BJ (cell line): ENCODE data around the gene PLA2G6. TPM values are rescaled to one million over a fixed set of nuclear protein-coding genes. Genes with fewer than 3 reads are reported as not detected.

ENCODE experiments used
- CTCF ChIA-PET: fragments of 350-600 bp; formaldehyde crosslinking; extraction: SDS; loops from one replicate; lab custom pipeline; 2021; ENCODE audit warnings: antibody characterized with exemption, inconsistent platforms; lab: Yijun Ruan, JAX
- POLR2A ChIA-PET: fragments of 300-600 bp; sonication (Branson Sonifier 250); formaldehyde crosslinking; extraction: SDS; loops from one replicate; lab custom pipeline; 2021; ENCODE audit warnings: antibody characterized with exemption; lab: Charles Lee
- DNase-seq: peaks from one replicate; pipeline ENCODE4 v3.0.0-alpha.2; 2011; ENCODE audit warnings: low read depth
- H3K27me3 ChIP-seq: 2 replicates; pipeline ENCODE4 v1.6.0; 2011; ENCODE audit warnings: low read length; ENCODE audit not compliant: control insufficient read depth, insufficient read depth
- H3K36me3 ChIP-seq: 2 replicates; pipeline ENCODE4 v1.5.1; 2011; ENCODE audit warnings: low read length; ENCODE audit not compliant: control insufficient read depth, insufficient read depth
- H3K4me3 ChIP-seq: 2 replicates; pipeline ENCODE4 v1.5.1; 2011; ENCODE audit warnings: low read depth, mild to moderate bottlenecking, control low read depth, low read length
- polyA minus RNA-seq: library from RNA; depleted of rRNA, polyadenylated mRNA; stranded (reverse); fragments of >200 nt; gene quantifications from 2 replicates; pipeline ENCODE4 v1.2.3, GENCODE V29; 2011; rRNA and poly(A)+ RNA removed
- polyA plus RNA-seq: library from polyadenylated mRNA; depleted of rRNA; stranded (reverse); fragments of >200 nt; gene quantifications from 2 replicates; pipeline ENCODE4 v1.2.3, GENCODE V29; 2011; rRNA removed
- TF ChIP-seq, protein P1 (sequence below): IDR thresholded peaks from 2 replicates; pipeline ENCODE4 v1.5.1; 2011; ENCODE audit warnings: low read depth, mild to moderate bottlenecking, control low read depth, inconsistent platforms, low read length, moderate library complexity; ENCODE audit not compliant: insufficient read depth

The PLA2G6 gene, protein sequence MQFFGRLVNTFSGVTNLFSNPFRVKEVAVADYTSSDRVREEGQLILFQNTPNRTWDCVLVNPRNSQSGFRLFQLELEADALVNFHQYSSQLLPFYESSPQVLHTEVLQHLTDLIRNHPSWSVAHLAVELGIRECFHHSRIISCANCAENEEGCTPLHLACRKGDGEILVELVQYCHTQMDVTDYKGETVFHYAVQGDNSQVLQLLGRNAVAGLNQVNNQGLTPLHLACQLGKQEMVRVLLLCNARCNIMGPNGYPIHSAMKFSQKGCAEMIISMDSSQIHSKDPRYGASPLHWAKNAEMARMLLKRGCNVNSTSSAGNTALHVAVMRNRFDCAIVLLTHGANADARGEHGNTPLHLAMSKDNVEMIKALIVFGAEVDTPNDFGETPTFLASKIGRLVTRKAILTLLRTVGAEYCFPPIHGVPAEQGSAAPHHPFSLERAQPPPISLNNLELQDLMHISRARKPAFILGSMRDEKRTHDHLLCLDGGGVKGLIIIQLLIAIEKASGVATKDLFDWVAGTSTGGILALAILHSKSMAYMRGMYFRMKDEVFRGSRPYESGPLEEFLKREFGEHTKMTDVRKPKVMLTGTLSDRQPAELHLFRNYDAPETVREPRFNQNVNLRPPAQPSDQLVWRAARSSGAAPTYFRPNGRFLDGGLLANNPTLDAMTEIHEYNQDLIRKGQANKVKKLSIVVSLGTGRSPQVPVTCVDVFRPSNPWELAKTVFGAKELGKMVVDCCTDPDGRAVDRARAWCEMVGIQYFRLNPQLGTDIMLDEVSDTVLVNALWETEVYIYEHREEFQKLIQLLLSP
- polyA plus RNA-seq: 10.1 and 14.9 TPM in 2 replicates
- polyA minus RNA-seq: 19.5 and 23.0 TPM in 2 replicates

DNA sequence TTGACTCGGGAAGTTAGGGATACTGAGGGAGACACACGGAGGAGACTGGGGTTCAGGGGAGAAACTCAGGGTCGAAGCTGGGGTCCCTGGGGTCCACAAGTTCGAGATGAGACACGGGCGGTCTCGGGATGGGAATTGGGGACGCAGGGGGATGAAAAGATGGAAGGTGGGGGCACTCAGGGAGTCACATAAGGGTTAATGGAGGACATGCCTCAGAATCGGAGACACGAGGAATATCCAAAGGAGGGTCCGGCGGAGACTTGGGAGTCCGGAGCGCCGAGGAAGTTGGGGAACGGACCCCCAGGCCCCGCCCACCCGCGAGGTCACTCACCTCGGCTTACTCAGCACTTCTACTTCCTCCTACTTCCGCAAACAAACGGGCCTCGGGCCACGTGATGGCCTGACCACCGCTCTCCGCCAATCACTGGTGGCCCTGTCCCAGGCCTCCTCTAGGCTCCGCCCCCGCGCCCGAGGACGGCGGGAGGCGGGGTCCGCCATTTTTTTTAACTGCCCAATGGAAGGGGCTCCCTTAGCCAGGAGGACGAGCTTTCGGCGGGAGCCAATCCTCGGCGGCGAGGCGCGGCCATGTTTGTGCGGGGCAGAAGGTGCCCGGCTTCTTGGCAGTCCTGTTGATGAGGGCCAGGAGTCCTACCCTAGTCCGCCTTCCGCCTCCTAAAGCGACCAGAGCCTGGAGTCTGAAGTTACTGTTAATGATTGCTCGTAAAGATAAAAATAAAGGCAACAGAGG, at the start of gene PLA2G6:
Gene PLA2G6, minus strand, starts transcription at position 378 of the 748 bp plus-strand sequence. CDS start 12,404 bp downstream, outside the sequence.
- Histone ChIP-seq H3K27me3 (no peaks in the 10 kb centered on the region), H3K4me3 (peak within 1 kb of the TSS; percentile 63), H3K36me3 (no peaks in the 10 kb centered on the region)
- ChIA-PET POLR2A (interaction anchor here (0.6 kb wide), 1 partner anchor 20 kb away, joined by 4 read pairs; the partner anchor contains the start of gene MAFF), CTCF (interaction anchor here (1.5 kb wide), 1 partner anchor 15 kb away, joined by 3 read pairs; no protein-coding TSS in a partner anchor)
- peak; percentile 94 for DNase-seq
- TF ChIP-seq, protein P1, sequence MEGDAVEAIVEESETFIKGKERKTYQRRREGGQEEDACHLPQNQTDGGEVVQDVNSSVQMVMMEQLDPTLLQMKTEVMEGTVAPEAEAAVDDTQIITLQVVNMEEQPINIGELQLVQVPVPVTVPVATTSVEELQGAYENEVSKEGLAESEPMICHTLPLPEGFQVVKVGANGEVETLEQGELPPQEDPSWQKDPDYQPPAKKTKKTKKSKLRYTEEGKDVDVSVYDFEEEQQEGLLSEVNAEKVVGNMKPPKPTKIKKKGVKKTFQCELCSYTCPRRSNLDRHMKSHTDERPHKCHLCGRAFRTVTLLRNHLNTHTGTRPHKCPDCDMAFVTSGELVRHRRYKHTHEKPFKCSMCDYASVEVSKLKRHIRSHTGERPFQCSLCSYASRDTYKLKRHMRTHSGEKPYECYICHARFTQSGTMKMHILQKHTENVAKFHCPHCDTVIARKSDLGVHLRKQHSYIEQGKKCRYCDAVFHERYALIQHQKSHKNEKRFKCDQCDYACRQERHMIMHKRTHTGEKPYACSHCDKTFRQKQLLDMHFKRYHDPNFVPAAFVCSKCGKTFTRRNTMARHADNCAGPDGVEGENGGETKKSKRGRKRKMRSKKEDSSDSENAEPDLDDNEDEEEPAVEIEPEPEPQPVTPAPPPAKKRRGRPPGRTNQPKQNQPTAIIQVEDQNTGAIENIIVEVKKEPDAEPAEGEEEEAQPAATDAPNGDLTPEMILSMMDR: no peak

DNA sequence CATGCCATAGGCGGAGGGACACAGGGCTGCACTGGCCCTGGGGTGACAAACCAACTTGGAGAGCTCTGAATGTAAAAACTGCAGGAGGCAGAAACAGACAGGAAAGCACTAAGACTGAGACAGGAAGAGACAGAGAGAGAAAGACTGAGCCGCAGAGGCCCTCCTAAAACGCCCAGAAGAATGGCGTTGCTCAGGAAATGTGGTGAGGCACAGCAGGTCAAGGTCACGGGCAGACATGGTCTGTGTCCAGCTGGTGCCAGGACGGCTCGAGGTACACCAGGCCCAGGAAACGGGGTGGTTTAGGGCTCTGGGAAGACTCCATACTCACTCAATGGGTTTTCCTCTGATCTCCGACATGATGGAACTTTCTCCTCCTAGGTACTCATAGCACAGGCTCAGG, 49.3 kb upstream of the PLA2G6 start:
- POLR2A ChIA-PET: no interaction called here
- H3K36me3 ChIP-seq: peaks cover 47% of the 10 kb centered on the region
- DNase-seq: no peak

DNA sequence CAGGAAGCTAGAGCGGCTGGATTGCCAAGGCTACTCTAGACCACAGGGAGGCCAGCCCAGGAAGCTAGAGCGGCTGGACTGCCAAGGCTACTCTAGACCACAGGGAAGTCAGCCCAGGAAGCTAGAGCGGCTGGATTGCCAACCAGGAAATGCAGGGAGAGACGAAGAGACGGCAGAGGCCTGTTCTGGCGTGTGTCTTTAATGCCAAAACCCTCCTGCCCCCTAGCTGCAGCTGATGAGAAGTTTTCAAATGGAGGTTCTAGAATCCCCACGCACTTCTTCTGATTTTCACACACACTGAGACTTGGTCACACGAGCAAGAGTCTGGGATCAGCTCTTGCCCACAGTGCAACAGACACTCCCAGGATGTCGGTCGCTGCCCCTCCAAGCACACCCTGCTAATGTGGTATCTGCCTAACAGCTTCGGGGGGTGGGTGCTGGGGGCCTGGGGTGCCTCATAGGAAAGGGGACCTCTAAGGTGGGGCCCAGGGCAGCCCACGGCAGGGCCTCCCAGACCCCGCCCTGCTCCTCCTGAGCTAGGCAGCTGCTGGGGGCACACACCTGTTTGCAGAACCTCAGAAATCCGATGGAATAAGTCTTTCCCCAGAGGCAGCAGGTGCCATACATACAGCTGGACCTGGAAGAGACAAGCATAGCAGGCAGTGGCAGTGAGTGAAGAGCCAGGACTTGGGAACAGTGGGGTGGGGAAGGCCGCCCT, 48.6 kb upstream of the PLA2G6 start:
- H3K4me3 ChIP-seq: no peak overlapping the region
- TF ChIP-seq, protein P1: peak; percentile 32
- no peak for DNase-seq
- ChIA-PET POLR2A (interaction anchor here (0.6 kb wide), 2 partner anchors 21 to 942 kb away, joined by 3 to 12 read pairs; no protein-coding TSS in a partner anchor), CTCF (interaction anchor here (1.3 to 3.5 kb wide), 4 partner anchors 8 to 124 kb away, joined by 3 to 18 read pairs (median 5); no protein-coding TSS in a partner anchor)
- no peaks in the 10 kb centered on the region for H3K27me3 ChIP-seq
- peaks cover 50% of the 10 kb centered on the region for H3K36me3 ChIP-seq

More for the DNA sequence above, 49.3 kb upstream of the PLA2G6 start:
- CTCF ChIA-PET: interaction anchor here (1.3 to 3.5 kb wide), 4 partner anchors 8 to 123 kb away, joined by 3 to 18 read pairs (median 5); no protein-coding TSS in a partner anchor
- no peak overlapping the region for H3K4me3 ChIP-seq
- no peaks in the 10 kb centered on the region for H3K27me3 ChIP-seq
- TF ChIP-seq, protein P1: no peak

DNA sequence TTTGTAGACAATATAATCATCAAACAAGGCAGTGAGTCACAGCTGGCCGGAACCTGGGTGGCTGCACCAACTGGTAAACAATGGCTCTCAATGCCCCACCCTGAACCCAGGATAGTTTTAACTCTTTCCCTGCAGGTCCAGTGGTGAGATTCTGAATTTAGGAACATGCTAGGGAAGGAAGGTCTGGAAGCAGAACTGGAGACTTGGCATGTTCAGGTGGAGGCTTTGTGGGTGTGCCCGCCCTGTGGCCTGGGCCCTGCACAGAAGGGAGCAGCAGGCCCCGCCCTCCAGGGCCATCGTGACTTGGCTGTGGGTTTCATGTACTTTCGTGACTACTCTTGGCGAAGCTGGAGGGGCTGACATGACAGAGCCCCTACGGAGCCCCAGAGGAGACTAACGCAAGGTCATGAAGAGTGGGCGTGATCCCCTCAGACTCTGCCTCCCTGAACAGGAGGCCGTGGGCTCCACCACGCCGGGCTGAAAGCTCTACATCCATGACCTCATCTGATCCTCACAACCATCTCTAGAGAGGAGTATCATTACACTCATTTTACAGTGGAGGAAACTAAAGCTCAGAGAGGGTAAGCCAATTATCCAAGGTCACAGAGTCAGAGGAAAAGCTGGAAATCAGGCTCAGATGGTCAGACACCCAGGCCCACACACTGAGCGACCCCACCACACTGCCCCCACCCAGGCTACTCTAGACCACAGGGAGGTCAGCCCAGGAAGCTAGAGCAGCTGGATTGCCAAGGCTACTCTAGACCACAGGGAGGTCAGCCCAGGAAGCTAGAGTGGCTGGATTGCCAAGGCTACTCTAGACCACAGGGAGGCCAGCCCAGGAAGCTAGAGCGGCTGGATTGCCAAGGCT, 47.5 kb upstream of the PLA2G6 start:
- ChIA-PET POLR2A (interaction anchor here (0.6 to 0.8 kb wide), 3 partner anchors 9 to 943 kb away, joined by 3 to 12 read pairs (median 3); no protein-coding TSS in a partner anchor), CTCF (interaction anchor here (0.9 to 3.5 kb wide), 8 partner anchors 9 to 159 kb away, joined by 3 to 18 read pairs (median 3); no protein-coding TSS in a partner anchor)
- Histone ChIP-seq H3K4me3 (no peak overlapping the region), H3K36me3 (peaks cover 43% of the 10 kb centered on the region), H3K27me3 (no peaks in the 10 kb centered on the region)
- TF ChIP-seq, protein P1: no peak
- peak; percentile 35 for DNase-seq
